HCT116 (cell line): ENCODE results near the gene KLHL2. TPM values are rescaled to one million over a fixed set of nuclear protein-coding genes. Genes with fewer than 3 reads are reported as not detected.

Experiments used
- ATAC-seq: fragments of 200-7000 bp; cut with Tn5 transposase; 2 replicates; pipeline ENCODE4 v1.9.1; 2020; ENCODE audit warnings: mild to moderate bottlenecking, moderate library complexity
- BruUV-seq: library from RNA; stranded (reverse); fragments of 400-500 nt; replicated peaks from 2 replicates; lab custom pipeline; 2021; lab: Mats Ljungman, UMichigan
- CTCF ChIA-PET: fragments of 300-600 bp; sonication (Branson Sonifier 250); formaldehyde crosslinking; loops from one replicate; lab custom pipeline; 2021; ENCODE audit warnings: antibody characterized with exemption; lab: Charles Lee
- POLR2A ChIA-PET: fragments of 300-600, 350-600 bp; sonication (Branson Sonifier 250); formaldehyde crosslinking; loops from one replicate; lab custom pipeline; 2021; ENCODE audit warnings: antibody characterized with exemption; lab: Charles Lee
- RAD21 ChIA-PET, 2 experiments: fragments of 300-600 bp; sonication (Branson Sonifier 250); formaldehyde crosslinking; loops; one replicate each; lab custom pipeline; 2023; ENCODE audit warnings: low total read pairs in 2 of 2; ENCODE audit not compliant: uncharacterized antibody in 2 of 2, unreplicated experiment in 2 of 2, low non-redundant PET in 1 of 2; lab: Charles Lee
- DNase-seq: peaks from one replicate; pipeline ENCODE4 v3.0.0-alpha.2; 2010; ENCODE audit warnings: low read depth, low spot score
- H2AFZ ChIP-seq: fragments of 200-600 bp; shearing (Covaris generic), sonication (generic); 2 replicates; pipeline ENCODE4 v1.6.1; 2017; ENCODE audit warnings: low read depth, mixed run types, mixed read lengths, antibody characterized with exemption, low read length; ENCODE audit not compliant: poor library complexity, severe bottlenecking
- H3K27ac ChIP-seq: 2 replicates; pipeline ENCODE4 v1.5.1; 2012; ENCODE audit warnings: low read depth, low read length
- H3K27me3 ChIP-seq: fragments of 200-600 bp; sonication (generic); 2 replicates; pipeline ENCODE4 v1.6.1; 2016; ENCODE audit warnings: mixed run types, low read length, mixed read lengths; ENCODE audit not compliant: insufficient read depth
- H3K36me3 ChIP-seq, 2 experiments: fragments of 200-500 bp in 1 of 2; fragments of 200-600 bp in 1 of 2; sonication (Bioruptor generic) in 1 of 2; sonication (generic) in 1 of 2; 2 replicates each; pipeline versions ENCODE4 v1.5.1 to v1.6.1; 2014 to 2016; ENCODE audit warnings: low read length in 2 of 2, inconsistent platforms in 1 of 2, mixed read lengths in 1 of 2, mixed run types in 1 of 2; ENCODE audit not compliant: insufficient read depth in 2 of 2, control insufficient read depth in 1 of 2
- H3K4me1 ChIP-seq, 2 experiments: fragments of 200-600 bp in 1 of 2; sonication (generic) in 1 of 2; 2 replicates each; pipeline versions ENCODE4 v1.5.1 to v1.6.1; 2012 to 2017; ENCODE audit warnings: low read length in 2 of 2, inconsistent platforms in 1 of 2, mild to moderate bottlenecking in 1 of 2, mixed read lengths in 1 of 2, mixed run types in 1 of 2, moderate library complexity in 1 of 2; ENCODE audit not compliant: insufficient read depth in 2 of 2, control insufficient read depth in 1 of 2
- H3K4me2 ChIP-seq: fragments of 200-600 bp; sonication (generic); 2 replicates; pipeline ENCODE4 v1.6.1; 2017; ENCODE audit warnings: mixed run types, low read length, mixed read lengths
- H3K4me3 ChIP-seq, 2 experiments: fragments of 200-600 bp in 1 of 2; sonication (generic) in 1 of 2; replicated peaks in 1 of 2; 2 replicates each; pipeline ENCODE4 v1.5.1; 2011 to 2016; ENCODE audit warnings: low read length in 2 of 2, control low read depth in 1 of 2, low read depth in 1 of 2, mild to moderate bottlenecking in 1 of 2, mixed read lengths in 1 of 2, mixed run types in 1 of 2
- H3K79me2 ChIP-seq: fragments of 200-600 bp; sonication (generic); 2 replicates; pipeline ENCODE4 v1.6.1; 2017; ENCODE audit warnings: mild to moderate bottlenecking, mixed run types, low read length, moderate library complexity, mixed read lengths; ENCODE audit not compliant: insufficient read depth
- H3K9ac ChIP-seq: fragments of 200-600 bp; sonication (generic); 2 replicates; pipeline ENCODE4 v1.6.1; 2016; ENCODE audit warnings: low read length, mixed read lengths
- H3K9me2 ChIP-seq: fragments of 200-600 bp; sonication (generic), shearing (Covaris generic); 2 replicates; pipeline ENCODE4 v1.6.1; 2017; ENCODE audit warnings: mixed run types, mild to moderate bottlenecking, moderate library complexity; ENCODE audit not compliant: insufficient read depth
- H3K9me3 ChIP-seq, 2 experiments: fragments of 200-500 bp in 1 of 2; fragments of 200-600 bp in 1 of 2; sonication (Bioruptor generic) in 1 of 2; sonication (generic) in 1 of 2; 2 replicates each; pipeline ENCODE4 v1.6.1; 2014 to 2017; ENCODE audit warnings: low read length in 2 of 2, mixed read lengths in 2 of 2, inconsistent platforms in 1 of 2, low read depth in 1 of 2, mild to moderate bottlenecking in 1 of 2, mixed run types in 1 of 2, moderate library complexity in 1 of 2; ENCODE audit not compliant: control insufficient read depth in 1 of 2, insufficient read depth in 1 of 2
- H4K20me1 ChIP-seq: fragments of 200-600 bp; sonication (generic), shearing (Covaris generic); 2 replicates; pipeline ENCODE4 v1.6.1; 2017; ENCODE audit warnings: mixed run types, mild to moderate bottlenecking, moderate library complexity; ENCODE audit not compliant: insufficient read depth
- JUND ChIP-seq: IDR thresholded peaks from 2 replicates; pipeline ENCODE4 v1.6.1; 2012
- SIN3A ChIP-seq: IDR thresholded peaks from 2 replicates; pipeline ENCODE4 v1.6.1; 2012; ENCODE audit warnings: low read depth
- ZFX ChIP-seq: fragments of 450-650 bp; IDR thresholded peaks from 2 replicates; pipeline ENCODE4 v1.6.1; 2017
- intact Hi-C: fragments of 100-400 bp; cut with micrococcal nuclease; formaldehyde crosslinking; loops from 2 replicates; pipeline ENCODE4 v1.10.0; 2022
- total RNA-seq: library from RNA; stranded (reverse); gene quantifications from one replicate; pipeline ENCODE4 v1.2.1, GENCODE V29; 2021; ENCODE audit not compliant: unreplicated experiment
- TF ChIP-seq, protein P1 (sequence below): IDR thresholded peaks from 2 replicates; pipeline ENCODE4 v1.6.1; 2012
- TF ChIP-seq, protein P2 (sequence below): IDR thresholded peaks from 2 replicates; pipeline ENCODE4 v1.6.1; 2012; ENCODE audit warnings: low read depth

The KLHL2 gene
- total RNA-seq, 1 experiment from 2014 or later = 24.6 TPM

DNA sequence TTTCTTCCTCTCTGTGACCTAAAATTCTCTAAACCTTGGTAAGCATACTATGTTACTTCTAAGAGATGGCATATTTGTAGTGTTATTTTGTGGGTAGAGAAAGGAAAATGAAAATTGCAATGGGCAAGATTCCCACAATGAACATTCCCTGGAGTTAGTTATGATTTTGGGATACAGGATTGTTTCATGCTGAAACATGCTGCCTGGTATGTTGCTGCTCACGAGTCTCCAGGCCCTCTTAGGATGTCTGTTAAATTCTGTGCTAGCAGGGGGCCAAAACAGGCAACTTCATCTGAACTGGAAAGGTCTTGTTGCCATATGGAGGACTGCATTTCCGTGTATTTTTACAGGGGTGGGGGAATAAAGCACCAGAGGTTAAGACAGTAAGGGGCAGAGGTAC, 101.2 kb downstream of the KLHL2 start:
- no TSS peak for BruUV-seq

More for the DNA sequence above, 101.2 kb downstream of the KLHL2 start:
- Histone ChIP-seq H3K36me3 (0 out of 4 replicates have a peak, but pooled peaks cover 0 to 2% of the 10 kb centered on the region in 2 experiments), H3K4me1 (no peaks in the 10 kb centered on the region), H4K20me1 (peaks cover 3% of the 10 kb centered on the region; the same call in 1 of the 2 replicates), H3K4me3 (no peak overlapping the region), H3K9ac (no peak overlapping the region), H3K9me3 (no peaks in the 10 kb centered on the region), H2AFZ (no peak overlapping the region), H3K27me3 (no peaks in the 10 kb centered on the region), H3K79me2 (no peaks in the 10 kb centered on the region), H3K4me2 (no peak overlapping the region), H3K27ac (no peak overlapping the region), H3K9me2 (no peaks in the 10 kb centered on the region)
- ChIA-PET RAD21 (no interaction called here), POLR2A (no interaction called here), CTCF (no interaction called here)
- no peak for DNase-seq
- ATAC-seq = no peak
- TF ChIP-seq, protein P1, sequence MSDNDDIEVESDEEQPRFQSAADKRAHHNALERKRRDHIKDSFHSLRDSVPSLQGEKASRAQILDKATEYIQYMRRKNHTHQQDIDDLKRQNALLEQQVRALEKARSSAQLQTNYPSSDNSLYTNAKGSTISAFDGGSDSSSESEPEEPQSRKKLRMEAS = no peak
- no peak for TF ChIP-seq ZFX
- TF ChIP-seq, protein P2, sequence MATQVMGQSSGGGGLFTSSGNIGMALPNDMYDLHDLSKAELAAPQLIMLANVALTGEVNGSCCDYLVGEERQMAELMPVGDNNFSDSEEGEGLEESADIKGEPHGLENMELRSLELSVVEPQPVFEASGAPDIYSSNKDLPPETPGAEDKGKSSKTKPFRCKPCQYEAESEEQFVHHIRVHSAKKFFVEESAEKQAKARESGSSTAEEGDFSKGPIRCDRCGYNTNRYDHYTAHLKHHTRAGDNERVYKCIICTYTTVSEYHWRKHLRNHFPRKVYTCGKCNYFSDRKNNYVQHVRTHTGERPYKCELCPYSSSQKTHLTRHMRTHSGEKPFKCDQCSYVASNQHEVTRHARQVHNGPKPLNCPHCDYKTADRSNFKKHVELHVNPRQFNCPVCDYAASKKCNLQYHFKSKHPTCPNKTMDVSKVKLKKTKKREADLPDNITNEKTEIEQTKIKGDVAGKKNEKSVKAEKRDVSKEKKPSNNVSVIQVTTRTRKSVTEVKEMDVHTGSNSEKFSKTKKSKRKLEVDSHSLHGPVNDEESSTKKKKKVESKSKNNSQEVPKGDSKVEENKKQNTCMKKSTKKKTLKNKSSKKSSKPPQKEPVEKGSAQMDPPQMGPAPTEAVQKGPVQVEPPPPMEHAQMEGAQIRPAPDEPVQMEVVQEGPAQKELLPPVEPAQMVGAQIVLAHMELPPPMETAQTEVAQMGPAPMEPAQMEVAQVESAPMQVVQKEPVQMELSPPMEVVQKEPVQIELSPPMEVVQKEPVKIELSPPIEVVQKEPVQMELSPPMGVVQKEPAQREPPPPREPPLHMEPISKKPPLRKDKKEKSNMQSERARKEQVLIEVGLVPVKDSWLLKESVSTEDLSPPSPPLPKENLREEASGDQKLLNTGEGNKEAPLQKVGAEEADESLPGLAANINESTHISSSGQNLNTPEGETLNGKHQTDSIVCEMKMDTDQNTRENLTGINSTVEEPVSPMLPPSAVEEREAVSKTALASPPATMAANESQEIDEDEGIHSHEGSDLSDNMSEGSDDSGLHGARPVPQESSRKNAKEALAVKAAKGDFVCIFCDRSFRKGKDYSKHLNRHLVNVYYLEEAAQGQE = no peak
- TF ChIP-seq JUND = no peak
- TF ChIP-seq SIN3A = no peak
- intact Hi-C loops = no loop called here
